HG03354 (cell line): ENCODE results near the gene CEACAM16.
"Not testable (repeated sequence)": the region's sequence is repeated elsewhere in the genome, so short reads cannot be mapped to it uniquely, and the experiment has no call there.

Experiments used
- ATAC-seq: cut with Tn5 transposase; IDR thresholded peaks from one replicate; pipeline ENCODE4 v1.9.1; 2021; ENCODE audit warnings: mild to moderate bottlenecking; ENCODE audit not compliant: unreplicated experiment, poor library complexity, severe bottlenecking

Gene CEACAM16

DNA sequence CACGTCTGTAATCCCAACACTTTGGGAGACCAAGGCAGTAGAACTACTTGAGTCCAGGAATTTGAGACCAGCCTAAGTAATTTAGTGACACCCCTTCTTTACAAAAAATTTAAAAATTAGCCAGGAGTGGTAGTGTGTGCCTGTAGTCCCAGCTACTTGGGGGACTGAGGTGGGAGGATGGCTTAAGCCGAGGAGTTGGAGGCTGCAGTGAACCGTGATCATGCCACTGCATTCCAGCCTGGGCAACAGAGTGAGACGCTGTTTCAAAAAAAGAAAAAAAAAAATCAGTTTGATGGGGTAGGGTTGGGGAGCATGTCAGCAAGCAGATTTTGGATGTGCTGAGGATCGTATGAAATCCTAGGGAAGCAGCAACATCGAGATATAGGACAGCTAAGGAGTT lies 23.4 kb upstream of the CEACAM16 start:
- ATAC-seq, result no peak

DNA sequence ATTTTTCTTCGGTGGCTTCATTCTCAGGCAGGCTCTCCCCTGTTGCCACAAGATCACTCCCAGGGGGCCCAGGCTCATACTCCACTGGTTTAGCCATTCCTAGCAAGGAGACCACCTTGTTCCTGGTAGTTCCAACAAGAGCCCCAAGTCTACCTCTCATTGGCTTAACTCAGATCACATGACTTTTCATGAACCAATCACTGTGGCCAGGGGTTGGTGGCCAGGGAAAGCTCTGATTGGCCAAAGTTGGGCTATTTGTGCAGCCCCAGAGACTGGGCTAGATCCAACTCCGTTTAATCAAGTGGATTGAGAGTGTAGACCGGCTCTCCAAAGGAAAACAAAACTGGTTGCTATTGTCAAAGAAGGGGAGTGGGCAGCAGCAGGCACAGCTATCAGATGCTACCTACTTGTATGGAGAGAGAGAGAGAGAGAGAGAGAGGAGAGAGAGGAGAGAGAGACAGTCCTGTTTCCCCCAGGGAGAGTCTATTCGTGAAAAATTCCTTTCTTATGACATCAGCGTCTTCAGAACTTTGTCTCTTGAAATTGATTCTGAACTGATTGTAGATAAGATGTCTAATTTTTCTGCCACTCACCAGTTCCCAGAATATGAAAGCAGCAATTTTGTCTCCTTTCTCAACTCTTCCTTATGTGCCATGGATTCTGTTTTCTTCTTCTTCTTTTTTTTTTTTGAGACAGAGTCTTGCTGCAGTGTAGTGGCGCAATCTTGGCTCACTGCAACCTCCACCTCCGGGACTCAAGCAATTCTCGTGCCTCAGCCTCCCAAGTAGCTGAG lies 21.7 kb upstream of the CEACAM16 start:
- ATAC-seq, result no peak

DNA sequence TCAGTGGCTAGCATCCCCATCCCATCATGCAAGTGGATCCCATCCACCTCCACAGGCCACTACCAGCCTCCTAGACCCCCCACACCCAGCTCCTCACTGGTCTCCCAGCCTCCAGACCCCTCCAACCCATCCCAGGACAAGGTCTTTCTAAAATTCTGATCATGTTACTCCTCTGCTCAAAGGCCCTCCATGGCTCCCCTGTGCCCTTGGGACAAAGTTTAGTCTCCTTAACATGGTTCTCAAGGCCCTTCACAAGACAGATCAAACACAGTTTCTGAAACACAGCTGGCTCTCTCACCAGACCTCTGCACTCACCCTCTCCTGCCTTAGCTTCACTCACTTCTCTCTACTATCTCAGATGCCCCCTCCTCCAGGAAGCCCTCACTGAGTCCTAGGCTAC lies 18.4 kb upstream of the CEACAM16 start:
- no peak for ATAC-seq

DNA sequence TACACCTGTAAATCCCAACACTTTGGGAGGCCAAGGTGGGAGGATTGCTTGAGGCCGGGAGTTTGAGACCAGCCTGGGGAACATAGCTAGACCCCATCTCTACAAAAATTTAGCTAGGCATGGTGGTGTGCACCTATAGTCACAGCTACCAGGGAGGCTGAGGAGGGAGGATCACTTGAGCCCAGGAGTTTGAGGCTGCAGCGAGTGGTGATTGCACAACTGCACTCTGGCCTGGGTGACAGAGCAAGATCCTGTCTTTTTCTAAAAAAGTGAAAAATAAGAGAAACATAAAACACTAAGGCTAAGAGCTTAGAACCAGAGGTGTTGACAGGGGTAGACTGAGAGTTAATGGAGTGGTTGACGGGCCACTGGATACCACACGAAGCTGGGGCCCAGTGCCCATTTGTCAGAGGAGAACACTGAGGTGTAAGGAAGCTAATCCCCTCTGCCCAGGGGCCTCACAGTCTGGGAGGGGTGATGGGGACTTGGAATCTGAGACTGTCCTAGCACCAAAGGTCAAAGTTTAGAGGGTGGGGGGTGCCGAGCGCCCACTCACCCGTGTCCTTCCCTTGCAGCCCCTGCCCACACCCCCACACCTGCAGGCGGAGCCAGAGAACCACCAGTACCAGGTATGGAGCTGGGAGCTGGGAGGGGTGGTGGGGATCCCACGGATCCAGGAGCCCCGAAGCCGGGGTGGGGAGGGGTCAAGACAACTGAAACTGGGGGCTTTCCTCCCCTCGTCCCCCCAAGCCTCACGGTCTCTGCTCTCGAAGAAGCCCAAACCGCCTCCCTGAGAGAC lies 16.8 kb upstream of the CEACAM16 start:
- no peak for ATAC-seq

DNA sequence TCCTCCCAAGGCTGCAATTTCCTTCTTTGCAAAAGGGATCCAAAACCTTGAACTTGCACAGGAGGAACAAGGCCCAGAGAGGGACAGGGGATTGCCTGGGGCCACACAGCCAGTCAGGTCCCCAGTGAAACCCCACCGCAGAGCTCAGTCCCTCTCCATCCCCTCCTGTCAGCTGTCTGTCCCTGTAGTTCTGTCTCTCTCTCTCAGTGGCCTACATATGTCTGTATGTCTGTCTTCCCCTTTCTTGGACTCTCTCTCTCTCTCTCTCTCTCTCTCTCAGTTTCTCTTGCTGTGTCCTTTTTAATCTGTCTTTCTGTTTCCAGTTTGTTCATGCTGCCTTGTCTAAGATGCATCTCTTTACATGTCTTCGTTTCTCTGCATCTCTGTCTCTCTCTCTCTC lies 16.1 kb upstream of the CEACAM16 start:
- no peak for ATAC-seq

DNA sequence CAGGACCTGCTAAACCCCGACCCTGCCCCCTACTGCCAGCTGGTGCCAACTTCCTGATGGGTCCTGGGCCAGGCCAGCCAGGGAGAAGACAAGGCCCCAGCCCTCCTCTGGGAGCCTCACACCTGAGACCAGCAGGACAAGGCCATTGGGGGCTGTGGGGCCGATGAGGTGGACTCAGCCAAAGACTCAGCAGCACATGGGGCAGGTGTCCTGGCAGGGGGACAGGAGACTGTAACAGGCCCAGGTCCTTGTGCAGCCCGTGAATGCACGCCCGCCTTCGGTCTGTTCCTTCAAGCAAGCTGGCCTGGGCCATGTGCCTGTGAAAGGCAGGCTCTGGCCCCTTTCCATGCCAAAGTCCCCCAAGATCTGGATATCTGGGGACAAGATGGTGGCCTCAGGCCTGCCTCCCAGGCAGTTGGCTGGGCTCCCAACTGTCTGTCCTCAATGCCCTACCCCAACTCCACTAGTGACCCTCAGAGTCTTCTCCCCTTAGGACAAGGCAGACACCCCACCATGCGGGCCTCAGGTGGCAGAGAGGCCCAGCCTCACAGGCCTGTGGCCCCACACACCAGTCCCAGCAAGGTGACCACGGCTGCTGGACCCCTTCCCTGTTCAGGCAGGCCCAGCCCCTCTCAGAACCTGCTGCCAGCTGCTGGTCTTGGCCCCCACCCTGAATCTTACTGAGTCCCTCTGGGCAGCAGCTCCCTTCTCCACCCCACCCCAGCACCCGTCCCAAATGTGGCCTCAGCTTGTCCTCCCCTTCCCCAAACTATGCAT lies 15.3 kb upstream of the CEACAM16 start:
- ATAC-seq, result no peak

DNA sequence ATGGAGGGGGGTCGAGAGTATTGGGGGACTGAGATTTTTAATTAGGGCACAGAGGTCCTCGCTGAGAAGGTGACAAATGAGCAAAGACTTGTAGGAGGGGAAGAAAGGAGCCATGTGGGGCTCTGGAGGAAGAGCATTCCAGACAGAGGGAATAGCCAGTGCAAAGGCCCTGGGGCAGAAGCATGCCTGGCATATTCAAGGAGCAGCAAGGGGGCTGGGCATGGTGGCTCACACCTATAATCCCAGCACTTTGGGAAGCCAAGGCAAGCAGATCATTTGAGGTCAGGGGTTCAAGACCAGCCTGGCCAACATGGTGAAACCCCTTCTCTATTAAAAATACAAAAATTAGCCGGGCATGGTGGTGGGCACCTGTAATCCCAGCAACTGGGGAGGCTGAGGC lies 14.6 kb upstream of the CEACAM16 start:
- not testable (repeated sequence) for ATAC-seq

DNA sequence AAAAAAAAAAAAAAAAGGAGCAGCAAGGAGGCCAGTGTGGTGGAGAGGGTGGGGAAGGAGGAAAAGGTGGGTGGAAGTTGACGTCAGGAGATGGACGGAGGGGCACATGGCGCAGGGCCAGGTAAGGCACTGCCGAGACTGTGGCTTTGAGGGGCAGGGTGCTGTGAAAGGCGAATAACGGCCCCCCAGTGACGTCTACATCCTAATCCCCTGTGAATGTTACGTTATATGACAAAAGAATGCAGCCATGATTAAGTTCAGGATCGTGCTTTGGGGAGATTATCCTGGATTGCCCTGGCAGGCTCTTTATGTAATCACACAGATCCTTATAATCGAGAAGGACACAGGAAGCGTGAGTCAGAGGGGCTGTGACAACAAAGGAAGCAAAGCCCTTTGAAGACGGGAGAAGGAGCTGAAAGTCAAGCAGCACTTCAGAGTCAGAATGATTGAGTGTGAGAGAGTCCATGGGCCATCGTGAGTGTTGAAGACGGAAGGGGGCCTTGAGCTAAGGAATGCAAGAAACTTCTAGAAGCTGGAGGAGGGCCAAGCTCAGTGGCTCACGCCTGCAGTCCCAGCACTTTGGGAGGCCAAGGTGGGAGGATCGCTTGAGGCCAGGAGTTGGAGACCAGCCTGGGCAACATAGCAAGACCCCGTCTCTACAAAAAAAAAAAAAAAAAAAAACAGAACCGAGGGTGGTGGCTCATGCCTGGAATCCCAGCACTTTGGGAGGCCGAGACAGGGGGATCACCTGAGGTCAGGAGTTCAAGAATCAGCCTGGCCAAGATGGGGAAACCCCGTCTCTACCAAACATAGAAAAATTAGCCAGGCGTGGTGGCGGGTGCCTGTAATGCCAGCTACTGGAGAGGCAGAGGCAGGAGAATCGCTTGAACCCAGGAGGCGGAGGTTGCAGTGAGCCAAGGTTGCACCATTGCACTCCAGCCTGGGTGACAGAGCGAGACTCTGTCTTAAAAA lies 13.8 kb upstream of the CEACAM16 start:
- ATAC-seq, result no peak

DNA sequence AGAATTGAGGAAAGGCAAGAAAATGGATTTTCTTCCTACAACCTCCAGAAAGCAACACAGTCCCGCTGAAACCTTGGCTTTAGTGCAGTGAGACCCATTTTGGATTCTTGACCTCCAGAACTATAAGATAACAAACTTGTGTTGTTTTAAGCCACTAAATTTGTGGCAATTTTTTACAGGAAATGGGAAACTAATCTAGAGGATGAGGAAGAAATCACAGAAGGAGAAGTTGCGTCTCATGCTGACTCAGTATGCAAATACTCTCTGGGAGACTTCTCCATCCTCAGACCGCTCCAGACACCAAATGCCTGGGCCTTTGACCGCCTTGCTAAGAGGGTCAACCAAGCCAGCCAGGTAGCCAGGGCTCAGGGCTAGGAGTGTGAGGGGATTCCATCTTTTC lies 13.1 kb upstream of the CEACAM16 start:
- no peak for ATAC-seq

DNA sequence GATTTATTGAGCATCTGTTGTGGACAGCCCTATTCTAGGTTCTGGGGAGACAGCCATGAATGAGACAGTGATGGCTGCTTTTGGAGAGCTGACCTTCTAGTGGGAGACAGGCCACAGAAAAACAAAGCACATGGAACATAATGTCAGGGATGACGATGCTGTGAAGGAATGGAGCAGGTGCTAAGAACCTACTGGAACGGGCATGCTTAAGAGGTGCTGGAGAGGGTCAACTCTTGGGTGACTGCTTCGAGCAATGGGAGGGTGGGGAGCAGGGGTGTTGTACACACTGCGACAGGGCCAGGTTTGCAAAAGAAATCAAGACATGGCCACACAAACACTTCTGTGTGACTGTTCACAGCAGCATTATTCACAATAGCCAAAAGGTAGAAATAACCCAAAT lies 12.1 kb upstream of the CEACAM16 start:
- no peak for ATAC-seq

DNA sequence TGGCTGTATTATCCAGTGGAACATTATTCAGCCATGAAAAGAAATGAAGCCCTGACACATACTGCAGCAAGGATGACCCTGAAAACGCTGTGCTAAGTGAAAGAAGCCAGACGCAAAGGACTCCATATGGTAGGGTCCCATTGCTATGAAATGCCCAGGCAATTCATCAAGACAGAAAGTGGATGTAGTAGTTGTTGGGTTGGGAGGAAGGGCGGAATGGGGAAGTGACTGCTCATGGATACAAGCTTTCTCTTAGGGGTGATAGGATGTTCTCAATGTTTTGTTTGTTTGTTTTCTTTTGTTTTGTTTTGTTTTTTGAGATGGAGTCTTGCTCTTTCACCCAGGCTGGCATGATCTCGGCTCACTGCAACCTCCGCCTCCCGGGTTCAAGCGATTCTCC lies 11.1 kb upstream of the CEACAM16 start:
- no peak for ATAC-seq

DNA sequence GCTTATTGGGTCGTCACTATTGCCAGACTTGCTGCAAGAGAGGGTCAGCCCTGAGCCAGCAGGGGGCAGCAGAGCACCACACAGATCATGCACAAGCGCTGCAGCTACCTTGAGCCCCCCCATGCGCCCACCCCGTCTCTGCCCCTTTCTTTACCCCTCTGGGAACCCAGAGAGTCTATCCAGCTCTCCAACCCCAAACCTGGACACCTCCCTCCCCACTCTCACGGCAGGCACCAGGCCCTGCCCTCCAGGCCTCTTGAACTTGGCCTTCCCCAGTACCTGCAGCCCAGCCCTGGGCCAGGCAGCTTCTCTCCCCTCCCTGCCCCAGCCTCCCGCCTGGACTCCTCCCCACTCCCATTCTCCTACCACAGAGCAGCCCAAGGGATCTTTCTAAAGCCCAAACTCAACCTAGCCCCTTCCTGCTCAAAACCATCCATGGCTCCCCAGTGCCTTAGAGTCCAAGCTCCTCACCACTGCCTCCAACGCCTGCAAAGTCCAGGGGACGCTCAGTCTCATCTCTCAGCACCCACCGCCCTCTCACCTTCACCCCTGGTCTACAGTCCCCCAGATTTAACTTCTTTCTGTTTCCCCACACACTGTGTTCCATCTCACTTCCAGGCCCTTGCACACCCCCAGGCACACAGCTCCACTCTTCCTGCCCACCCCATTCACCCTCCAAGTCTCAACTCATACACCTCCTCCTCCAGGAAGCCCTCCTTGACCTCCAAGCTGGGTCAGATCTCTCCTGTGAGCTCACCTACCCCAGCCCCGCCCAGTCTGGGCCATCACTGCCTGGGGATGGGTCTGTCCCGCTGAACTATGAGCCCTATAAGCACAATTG lies 9.4 kb upstream of the CEACAM16 start:
- ATAC-seq, result no peak

DNA sequence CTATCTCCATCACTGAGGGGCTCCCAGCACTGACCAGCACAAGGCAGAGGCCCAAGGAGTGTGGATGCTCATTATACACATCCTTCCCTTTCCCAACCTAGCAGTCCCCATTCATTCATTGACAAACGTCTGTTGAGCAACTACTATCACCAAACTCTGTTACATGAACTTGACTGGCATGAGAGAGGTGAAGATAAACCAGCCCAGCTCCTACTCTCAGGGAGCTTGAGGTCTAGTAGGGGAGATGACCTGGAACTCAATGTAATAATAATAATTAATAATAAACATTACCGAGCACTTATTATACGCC lies 8.9 kb upstream of the CEACAM16 start:
- no peak for ATAC-seq

DNA sequence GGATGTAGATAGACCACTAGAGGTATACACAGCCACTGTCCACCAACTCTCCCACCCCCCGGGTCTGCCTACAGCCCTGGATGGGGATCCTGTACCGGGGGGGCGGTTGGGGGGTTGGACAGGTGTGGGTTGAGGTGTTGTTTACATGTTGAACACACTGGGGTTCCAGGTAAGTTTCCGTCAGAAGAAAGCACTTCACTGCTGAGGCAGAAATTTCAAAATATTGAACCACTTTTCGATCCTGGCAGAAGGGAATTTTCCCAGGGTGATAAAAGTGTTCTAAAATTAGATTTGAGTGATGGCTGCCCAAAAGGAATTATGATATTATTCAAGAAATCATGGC lies 6.6 kb upstream of the CEACAM16 start:
- ATAC-seq, result no peak

DNA sequence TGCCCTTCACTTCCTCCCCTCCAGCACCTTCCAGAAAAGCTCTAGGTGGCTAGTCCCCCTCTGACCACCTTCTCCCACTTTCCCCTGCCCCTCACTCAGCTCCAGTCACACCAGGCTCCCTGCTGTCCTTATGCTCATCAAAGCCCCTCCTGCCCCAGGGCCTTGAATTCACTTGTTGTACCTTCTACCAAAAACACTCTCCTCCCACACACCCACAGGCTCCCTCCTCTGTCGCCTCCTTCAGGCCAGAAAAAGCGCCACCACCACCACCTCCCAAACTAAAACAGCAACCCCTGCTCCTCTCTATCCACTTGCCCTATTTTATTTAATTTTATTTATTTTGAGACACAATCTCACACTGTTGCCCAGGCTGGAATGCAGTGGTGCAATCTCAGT lies 4.8 kb upstream of the CEACAM16 start:
- ATAC-seq, result no peak

DNA sequence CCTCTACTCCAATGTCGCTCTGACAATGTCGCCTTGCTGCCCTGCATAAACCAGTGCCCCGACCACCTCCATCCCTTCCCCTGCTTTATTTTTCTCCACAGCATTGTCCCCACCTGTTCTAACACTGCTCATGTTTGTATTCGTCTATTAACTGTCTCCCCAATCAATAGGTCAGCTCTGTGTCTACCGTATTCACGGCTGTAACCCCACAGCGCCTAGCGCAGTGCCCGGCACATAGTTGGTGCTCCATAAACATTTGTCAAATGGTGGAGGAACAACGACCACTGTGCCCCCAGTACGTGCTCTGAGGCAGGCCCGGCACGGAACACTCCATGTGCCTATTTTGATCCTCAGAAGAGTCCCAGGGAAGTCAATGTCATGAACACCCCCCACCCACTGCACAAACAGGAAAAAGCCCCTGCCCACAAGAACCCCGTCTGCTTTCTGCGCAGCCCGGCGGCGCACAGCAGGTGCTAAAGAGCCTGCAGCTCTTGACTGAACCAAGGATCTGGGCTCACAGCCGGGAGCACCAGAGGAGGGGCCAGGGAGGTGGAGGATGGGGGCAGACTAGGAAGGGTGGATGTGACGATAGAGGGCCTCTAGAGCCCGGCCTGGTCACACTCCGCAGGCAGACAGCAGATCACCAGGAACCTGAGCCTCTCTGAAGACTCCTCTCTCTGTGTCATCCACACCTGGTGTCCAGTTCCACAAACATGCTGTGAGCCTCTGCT lies 1.8 kb upstream of the CEACAM16 start:
- no peak for ATAC-seq

DNA sequence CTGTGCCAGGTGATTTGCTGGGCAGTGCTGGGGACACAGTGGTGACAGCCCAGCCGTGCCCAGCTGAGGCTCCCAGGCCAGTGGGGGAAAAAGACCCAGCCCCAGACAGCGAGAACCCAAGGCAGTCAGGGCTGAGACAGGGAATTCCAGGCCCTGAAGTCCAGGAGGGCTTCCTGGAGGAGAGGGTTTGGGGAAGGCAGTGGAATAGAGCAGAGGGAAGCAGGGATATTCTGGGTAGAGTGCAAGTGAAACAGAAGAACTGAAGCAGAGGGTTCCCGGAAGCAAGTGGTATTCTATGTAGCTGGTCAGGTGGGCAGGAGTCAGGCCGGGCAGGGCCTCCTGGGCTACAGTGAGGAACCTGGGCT lies 1.3 kb upstream of the CEACAM16 start:
- no peak for ATAC-seq

DNA sequence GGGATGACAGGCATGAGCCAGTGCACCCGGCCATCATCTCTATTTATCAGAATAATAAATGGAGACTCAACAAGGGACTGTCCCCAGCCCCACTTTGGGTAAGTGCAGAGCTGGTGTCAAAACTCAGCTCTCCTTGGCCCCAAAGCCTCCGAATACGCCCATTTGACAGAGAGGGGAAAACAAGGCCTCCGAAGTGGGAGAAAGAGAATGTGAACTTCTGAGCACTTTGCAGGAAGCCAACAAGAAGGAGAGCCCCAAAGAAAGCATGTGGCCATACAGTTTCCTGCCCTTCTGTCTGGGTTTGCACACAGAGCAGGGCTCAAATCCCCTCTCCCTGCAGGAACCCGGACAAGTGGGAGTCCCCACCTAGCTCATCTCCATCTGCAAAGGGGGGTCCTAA lies 1.6 kb downstream of the CEACAM16 start:
- no peak for ATAC-seq
